AG20443 (cell line): ENCODE data around the gene NEK7.
"Not testable (repeated sequence)": the region's sequence is repeated elsewhere in the genome, so short reads cannot be mapped to it uniquely, and the experiment has no call there.

Experiments used
- DNase-seq: peaks from one replicate; pipeline ENCODE4 v3.0.0; 2012; ENCODE audit warnings: low spot score, mixed read lengths

Gene NEK7

GRCh38 chr1:198290089-198290683 lies 133.4 kb downstream of the NEK7 start:
- no peak for DNase-seq

DNA sequence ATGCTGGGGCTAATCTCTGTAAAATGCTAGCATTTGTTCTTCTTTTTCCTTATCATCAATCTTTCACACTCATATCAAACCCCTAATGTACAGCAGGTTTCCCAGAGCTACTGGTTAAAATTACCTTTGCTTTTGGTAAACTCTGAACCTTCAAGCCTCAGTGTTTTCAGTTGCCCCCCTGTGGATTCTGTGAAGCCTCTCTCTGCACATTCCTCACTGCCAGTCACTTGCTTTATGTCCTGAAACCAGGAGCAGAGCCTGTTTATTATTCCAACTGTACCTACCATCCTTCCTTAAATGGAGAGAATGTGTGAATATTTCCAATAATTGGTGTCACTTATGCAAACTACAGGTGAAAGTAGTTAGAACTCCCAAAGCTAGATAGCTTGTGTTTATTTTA lies 134.2 kb downstream of the NEK7 start:
- no peak for DNase-seq

GRCh38 chr1:198291924-198292323 lies 135.1 kb downstream of the NEK7 start:
- DNase-seq: no peak

DNA sequence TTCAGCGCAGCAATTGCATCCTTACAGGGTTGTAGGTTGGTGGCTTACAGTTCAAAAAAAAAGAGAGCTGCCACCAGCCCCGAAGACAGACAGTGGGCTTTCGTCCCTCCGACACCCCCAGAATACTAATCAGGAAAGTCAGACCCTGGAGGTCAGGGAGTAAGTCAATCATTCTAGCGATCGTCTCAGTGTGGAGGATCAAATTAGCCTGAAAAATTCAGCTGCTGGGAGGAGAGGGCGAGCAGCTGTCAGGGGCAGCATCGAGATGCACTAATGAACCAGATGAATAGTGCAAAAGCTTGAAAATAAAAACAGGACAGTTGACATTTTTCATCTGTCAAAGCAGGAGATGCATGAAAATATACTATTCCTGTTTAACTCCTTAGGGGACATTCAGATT lies 138.4 kb downstream of the NEK7 start:
- no peak for DNase-seq

GRCh38 chr1:198295971-198296370 lies 139.2 kb downstream of the NEK7 start:
- peak; percentile 7 for DNase-seq

DNA sequence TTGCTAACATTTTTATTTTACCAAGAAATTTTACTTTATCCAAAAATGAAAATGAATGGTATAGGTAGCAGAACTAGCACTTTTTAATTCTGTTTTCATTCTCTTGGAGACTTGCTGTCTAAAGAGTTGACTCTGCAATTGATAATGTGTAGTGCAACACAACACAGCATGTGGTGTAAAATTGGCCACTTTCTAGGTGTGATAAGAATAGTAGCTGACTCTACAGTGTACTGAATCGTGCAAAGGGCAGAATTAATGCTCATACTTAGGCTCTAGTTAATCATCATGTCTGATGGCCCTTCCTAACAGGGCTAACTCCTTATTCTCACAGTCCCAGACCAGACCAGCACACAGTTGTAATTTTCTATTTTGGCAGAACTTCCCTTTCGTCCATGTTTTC lies 140.5 kb downstream of the NEK7 start:
- DNase-seq: no peak

DNA sequence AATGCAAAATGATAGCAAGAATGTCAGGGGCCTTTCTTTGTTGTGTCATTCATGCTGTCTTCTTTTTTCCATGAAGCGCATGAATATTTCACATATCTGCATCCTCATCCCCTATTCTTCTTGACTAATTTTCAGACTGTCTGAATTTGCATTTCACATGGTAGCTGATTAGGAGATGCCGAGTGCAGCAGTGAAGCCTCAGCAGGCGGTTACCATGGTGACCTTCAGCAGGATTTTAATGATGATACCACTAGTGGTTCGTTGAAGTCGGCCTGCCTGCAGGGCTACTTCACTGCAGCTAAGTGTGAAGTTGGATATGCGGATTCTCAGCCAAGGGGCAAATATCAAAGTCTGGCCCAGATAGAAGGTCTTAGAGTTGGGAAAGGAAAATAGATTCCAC lies 141.8 kb downstream of the NEK7 start:
- no peak for DNase-seq

GRCh38 chr1:198300451-198300850 lies 143.7 kb downstream of the NEK7 start:
- DNase-seq: no peak

DNA sequence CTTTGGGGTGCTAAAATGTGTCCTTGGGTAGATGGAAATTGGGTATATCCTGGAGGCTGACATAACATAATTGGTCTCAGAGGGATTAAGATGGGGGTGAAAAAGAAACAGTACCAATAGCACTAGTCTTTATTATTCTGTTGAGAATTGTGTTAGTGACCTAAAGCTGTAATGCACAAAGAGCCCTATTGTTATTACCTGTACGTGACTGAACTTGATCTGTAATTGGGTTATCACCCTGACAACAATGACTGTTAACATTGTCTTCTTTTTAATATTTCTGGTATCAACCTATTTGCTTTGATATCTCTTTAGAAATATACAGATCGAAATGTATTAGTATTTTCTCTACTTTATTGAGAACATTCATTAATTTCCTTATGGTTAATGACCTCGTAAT lies 147.6 kb downstream of the NEK7 start:
- no peak for DNase-seq

GRCh38 chr1:198314817-198315216 lies 158.0 kb downstream of the NEK7 start:
- not testable (repeated sequence) for DNase-seq

DNA sequence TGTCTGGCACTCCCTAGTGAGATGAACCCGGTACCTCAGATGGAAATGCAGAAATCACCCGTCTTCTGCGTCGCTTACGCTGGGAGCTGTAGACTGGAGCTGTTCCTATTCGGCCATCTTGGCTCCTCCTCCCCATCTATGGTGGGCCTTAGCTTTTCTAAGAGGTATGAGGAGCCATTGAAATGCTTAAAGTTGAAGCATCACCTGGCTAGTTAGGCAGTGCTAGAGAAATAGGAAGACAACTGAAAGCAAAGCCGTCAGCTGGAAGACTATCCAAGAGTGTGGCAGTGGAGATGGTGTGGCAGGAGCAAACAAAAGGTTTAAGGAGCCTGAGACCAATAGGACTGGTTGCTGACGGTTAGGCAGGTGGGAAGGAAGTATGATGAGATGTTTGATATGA lies 158.5 kb downstream of the NEK7 start:
- not testable (repeated sequence) for DNase-seq

- no peak for DNase-seq
Observed at GRCh38 chr1:198316546-198317100, 159.8 kb downstream of the NEK7 start.

GRCh38 chr1:198318085-198318484 lies 161.3 kb downstream of the NEK7 start:
- no peak for DNase-seq

- no peak for DNase-seq
Observed at GRCh38 chr1:198320759-198321158, 164.0 kb downstream of the NEK7 start.

DNA sequence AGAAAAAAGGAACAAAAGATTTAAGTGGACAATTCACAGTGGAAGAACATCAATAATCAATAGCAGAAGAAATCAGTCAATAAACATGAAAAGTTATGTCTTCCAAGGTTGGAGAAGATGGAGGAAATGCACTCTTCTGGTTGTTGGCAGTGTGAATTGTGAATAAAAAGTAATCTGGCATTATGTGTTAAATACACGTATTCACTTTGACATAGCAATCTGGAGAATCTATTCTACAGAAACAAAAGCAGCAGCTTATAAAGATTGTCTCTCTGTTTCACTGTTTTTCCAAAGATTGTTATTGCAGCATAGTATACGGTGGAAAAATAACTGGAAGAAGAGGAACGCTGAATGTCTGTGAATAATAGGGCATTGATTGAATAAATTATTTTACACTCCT lies 169.4 kb downstream of the NEK7 start:
- DNase-seq: no peak

DNA sequence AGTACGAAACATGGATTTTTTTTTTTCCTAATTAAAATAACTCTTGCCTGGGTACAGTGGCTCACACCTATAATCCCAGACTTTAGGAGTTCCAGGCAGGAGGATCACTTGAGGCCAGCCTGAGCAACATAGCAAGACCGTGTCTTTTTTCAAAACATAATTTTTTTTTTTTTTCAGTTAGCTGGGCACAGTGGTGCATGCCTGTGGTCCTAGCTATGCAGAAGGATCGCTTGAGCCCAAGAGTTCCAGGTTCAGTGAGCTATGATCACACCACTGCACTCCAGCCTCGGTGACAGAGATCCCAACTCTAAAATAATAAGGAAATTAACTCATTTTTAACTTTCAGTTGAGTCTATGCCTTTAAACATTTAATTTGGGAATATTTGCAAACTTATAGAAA lies 170.1 kb downstream of the NEK7 start:
- no peak for DNase-seq

- DNase-seq: no peak
Observed at GRCh38 chr1:198328458-198329032, 171.7 kb downstream of the NEK7 start.

- no peak for DNase-seq
Observed at GRCh38 chr1:198330982-198331615, 174.3 kb downstream of the NEK7 start.

DNA sequence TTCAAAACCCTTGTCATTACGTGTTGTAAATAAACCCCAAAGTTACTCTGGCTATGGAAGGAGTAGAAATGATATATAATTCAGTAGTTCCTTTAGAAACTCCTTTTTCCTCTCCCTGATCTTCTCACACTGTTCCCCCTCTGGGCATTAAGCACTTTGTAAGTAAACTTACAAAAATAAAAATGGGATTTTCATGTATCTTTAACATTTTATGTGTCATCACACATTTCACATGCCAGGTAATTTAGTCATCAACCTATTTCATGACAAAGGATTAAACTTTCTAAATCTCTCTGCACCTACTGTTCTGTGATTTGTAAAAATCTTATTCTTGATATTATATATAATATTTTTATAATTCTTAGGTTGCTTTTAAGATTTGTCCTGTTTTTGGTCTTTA lies 176.9 kb downstream of the NEK7 start:
- no peak for DNase-seq

GRCh38 chr1:198335663-198336062 lies 178.9 kb downstream of the NEK7 start:
- no peak for DNase-seq

DNA sequence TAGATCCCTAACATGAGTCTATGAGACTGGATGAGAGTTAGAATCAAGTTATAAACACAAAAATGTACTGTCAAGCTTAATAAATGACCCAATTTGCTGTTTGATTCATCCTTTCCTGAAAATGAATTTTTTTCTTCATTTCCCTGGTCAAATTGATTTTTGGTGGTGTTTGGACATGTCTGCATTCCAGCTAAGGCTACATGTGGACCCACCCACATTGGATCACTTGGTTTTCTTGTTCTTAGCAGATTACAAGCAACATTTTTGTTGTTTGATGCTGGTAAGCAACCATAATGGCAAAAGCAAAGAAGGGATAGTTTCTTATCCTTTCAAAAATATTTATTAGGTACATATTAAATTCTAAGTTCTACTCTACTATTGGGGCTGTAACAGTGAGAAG lies 181.1 kb downstream of the NEK7 start:
- no peak for DNase-seq

DNA sequence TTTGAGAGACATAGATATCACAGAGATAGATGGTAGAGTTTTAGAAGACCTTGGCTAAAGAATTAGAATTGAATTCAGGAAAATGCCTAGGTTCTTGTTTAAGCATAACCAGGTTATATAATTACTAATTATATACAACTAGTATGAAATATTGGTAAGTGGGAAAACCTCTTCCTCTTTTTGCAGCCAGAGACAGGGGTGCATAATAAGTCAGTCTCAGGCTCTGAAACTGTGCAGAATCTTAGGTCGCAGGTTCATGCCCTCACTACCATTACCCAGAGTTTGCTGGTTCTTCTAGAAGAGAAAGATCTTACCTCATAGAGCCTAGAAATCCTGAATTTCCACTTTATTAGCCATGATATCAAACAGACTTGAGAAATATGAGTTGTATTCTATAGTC lies 183.3 kb downstream of the NEK7 start:
- DNase-seq: no peak

- DNase-seq: no peak
Observed at GRCh38 chr1:198346178-198346577, 189.4 kb downstream of the NEK7 start.

DNA sequence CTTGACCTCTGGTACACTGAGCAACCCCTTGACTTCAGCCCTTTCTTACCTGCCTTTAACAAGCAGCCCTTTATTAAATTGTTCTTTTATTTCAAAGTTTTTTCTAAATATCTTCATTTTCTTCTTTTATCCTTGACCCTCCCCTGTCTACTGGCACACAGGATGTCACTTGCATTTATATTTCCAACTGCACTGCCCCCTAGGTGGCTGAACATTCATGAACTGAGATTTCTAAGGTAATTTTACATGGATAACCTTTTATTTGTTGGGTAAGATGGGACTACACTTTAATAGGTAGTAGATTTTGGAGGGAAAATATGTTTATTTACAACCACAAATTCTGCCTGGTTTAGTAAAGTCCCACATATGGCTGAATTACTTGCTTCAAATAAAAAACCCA lies 193.7 kb downstream of the NEK7 start:
- no peak for DNase-seq
